ENCODE results near the gene MRPL19. TPM values are rescaled to one million over a fixed set of nuclear protein-coding genes. Genes with fewer than 3 reads are reported as not detected.

Gene MRPL19
- total RNA-seq, 1 experiment from 2014 or later, result 98.4 TPM

DNA sequence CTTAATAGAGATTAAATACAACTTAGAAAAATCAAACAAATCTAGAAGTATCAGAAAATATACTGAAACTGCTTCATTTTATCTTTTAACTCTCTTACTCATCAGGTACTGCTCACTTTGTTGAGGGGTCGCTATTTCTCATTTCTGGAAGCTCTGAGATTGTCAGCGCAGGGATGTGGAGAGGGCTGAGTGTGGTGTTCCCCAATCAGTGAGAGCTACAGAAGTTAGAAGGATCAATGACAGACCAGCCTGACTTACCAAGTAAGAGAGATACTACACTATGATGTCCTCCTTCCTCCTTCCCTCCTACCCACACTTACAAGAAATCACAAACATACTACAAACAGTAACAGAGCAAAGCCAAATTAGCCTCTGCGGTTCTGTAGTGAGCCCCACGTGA, 56.0 kb downstream of the MRPL19 start:
- peaks cover 82% of the 10 kb centered on the region for H3K36me3 ChIP-seq (ENCODE audit: insufficient read depth, low read length, poor library complexity, severe bottlenecking)
- no peak overlapping the region for H3K4me3 ChIP-seq (ENCODE audit: low read depth, low read length, poor library complexity, severe bottlenecking)
- CTCF ChIA-PET, result no interaction called here
- TF ChIP-seq EZH2 (IDR thresholded peaks at IDR 0.05; ENCODE audit: borderline replicate concordance, low read depth, low read length, poor library complexity, severe bottlenecking), result no peak
- TF ChIP-seq, protein P1, sequence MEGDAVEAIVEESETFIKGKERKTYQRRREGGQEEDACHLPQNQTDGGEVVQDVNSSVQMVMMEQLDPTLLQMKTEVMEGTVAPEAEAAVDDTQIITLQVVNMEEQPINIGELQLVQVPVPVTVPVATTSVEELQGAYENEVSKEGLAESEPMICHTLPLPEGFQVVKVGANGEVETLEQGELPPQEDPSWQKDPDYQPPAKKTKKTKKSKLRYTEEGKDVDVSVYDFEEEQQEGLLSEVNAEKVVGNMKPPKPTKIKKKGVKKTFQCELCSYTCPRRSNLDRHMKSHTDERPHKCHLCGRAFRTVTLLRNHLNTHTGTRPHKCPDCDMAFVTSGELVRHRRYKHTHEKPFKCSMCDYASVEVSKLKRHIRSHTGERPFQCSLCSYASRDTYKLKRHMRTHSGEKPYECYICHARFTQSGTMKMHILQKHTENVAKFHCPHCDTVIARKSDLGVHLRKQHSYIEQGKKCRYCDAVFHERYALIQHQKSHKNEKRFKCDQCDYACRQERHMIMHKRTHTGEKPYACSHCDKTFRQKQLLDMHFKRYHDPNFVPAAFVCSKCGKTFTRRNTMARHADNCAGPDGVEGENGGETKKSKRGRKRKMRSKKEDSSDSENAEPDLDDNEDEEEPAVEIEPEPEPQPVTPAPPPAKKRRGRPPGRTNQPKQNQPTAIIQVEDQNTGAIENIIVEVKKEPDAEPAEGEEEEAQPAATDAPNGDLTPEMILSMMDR (conservative IDR thresholded peaks at IDR 0.05; ENCODE audit: low read depth, low read length), result no peak
- DNase-seq (ENCODE audit: low spot score), result no peak
- POLR2A ChIA-PET (ENCODE audit: low non-redundant PET), result no interaction called here
- peaks cover 4% of the 10 kb centered on the region for H3K9me3 ChIP-seq (ENCODE audit: low read depth, low read length, poor library complexity, severe bottlenecking)
- H3K27ac ChIP-seq (ENCODE audit: low read depth, low read length, poor library complexity, severe bottlenecking), result no peak overlapping the region
- H3K27me3 ChIP-seq (replicated peaks; ENCODE audit: insufficient read depth, low read depth, low read length, poor library complexity), result no peaks in the 10 kb centered on the region
- no peaks in the 10 kb centered on the region for H3K4me1 ChIP-seq (ENCODE audit: insufficient read depth, low read length, poor library complexity, severe bottlenecking)
- intact Hi-C loops (cut with micrococcal nuclease; ENCODE audit: unreplicated experiment), result no loop called here
- BruUV-seq (replicated peaks), result no TSS peak

DNA sequence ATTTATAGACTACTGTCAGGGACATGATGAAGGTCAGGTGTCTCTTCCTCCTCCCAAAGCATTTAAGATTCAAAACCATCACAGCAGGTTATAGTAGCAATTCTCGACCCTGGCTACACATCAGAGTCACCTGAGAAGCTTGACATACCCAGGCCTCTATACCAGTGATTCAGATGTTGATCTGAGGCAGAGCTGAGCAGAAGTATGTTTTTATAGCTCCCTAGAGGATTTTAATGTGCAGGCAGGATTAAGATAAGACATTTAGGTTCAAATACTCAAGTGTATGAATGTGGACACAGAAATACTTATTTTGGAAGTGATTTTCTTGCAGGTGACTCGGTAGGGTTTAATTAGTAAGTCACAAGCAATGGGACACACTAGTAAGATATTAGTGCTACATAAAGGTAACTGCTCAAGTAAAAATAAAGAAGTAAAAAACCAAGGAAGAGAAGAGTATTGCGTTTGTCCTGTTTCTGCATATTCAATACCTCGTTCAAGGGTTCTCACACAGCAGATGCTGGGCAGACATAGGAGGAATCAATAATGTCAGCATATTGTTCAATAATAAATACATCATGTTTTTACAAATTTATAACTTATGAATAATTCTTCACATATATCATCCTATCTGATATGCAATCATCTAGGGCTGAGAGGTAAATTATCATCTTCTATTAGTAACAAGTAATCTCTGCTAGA, 57.2 kb downstream of the MRPL19 start:
- Histone ChIP-seq H3K36me3 (ENCODE audit: insufficient read depth, low read length, poor library complexity, severe bottlenecking) (peaks cover 70% of the 10 kb centered on the region), H3K27ac (ENCODE audit: low read depth, low read length, poor library complexity, severe bottlenecking) (no peak overlapping the region), H3K4me3 (ENCODE audit: low read depth, low read length, poor library complexity, severe bottlenecking) (no peak overlapping the region), H3K4me1 (ENCODE audit: insufficient read depth, low read length, poor library complexity, severe bottlenecking) (no peaks in the 10 kb centered on the region), H3K9me3 (ENCODE audit: low read depth, low read length, poor library complexity, severe bottlenecking) (no peaks in the 10 kb centered on the region), H3K27me3 (replicated peaks; ENCODE audit: insufficient read depth, low read depth, low read length, poor library complexity) (no peaks in the 10 kb centered on the region)
- TF ChIP-seq, protein P1 (conservative IDR thresholded peaks at IDR 0.05; ENCODE audit: low read depth, low read length), result no peak
- no peak for TF ChIP-seq EZH2 (IDR thresholded peaks at IDR 0.05; ENCODE audit: borderline replicate concordance, low read depth, low read length, poor library complexity, severe bottlenecking)
- no TSS peak for BruUV-seq (replicated peaks)
- intact Hi-C loops (cut with micrococcal nuclease; ENCODE audit: unreplicated experiment), result no loop called here
- peak; percentile 15 for DNase-seq (ENCODE audit: low spot score)
- CTCF ChIA-PET, result no interaction called here
- POLR2A ChIA-PET (ENCODE audit: low non-redundant PET), result no interaction called here

DNA sequence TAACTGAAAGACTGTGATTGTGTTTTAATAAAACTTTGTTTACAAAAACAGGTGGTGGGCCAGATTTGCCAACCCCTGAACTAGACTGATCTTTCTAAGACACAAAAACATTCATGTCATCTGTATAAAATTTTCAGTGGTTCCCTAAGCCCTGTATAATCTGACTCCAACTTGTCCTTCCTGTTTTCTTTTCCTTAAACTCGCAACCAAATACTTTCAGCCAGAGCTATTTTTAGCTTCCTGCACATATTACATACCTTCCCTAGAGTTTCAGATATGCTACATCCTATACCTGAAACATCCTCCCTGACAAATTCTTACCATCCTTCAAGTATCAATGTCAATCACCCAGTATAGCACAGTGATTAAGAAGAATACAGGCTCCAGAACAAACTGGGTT, 59.3 kb downstream of the MRPL19 start:
- intact Hi-C loops (cut with micrococcal nuclease; ENCODE audit: unreplicated experiment), result no loop called here
- Histone ChIP-seq H3K27me3 (replicated peaks; ENCODE audit: insufficient read depth, low read depth, low read length, poor library complexity) (no peaks in the 10 kb centered on the region), H3K36me3 (ENCODE audit: insufficient read depth, low read length, poor library complexity, severe bottlenecking) (peaks cover 49% of the 10 kb centered on the region), H3K9me3 (ENCODE audit: low read depth, low read length, poor library complexity, severe bottlenecking) (no peaks in the 10 kb centered on the region), H3K4me1 (ENCODE audit: insufficient read depth, low read length, poor library complexity, severe bottlenecking) (no peaks in the 10 kb centered on the region), H3K4me3 (ENCODE audit: low read depth, low read length, poor library complexity, severe bottlenecking) (no peak overlapping the region), H3K27ac (ENCODE audit: low read depth, low read length, poor library complexity, severe bottlenecking) (no peak overlapping the region)
- CTCF ChIA-PET, result no interaction called here
- BruUV-seq (replicated peaks), result no TSS peak
- POLR2A ChIA-PET (ENCODE audit: low non-redundant PET), result no interaction called here
- no peak for DNase-seq (ENCODE audit: low spot score)
- TF ChIP-seq EZH2 (IDR thresholded peaks at IDR 0.05; ENCODE audit: borderline replicate concordance, low read depth, low read length, poor library complexity, severe bottlenecking), result no peak
- TF ChIP-seq, protein P1 (conservative IDR thresholded peaks at IDR 0.05; ENCODE audit: low read depth, low read length), result no peak

All from A673 (cell line).